GM12864 (cell line): ENCODE results near the gene ALOX15.

ENCODE experiments used
- DNase-seq: peaks from one replicate; pipeline ENCODE4 v3.0.0-alpha.2; 2011; ENCODE audit warnings: low read depth
- H3K4me3 ChIP-seq: 2 replicates; pipeline ENCODE4 v1.5.1; 2011; ENCODE audit warnings: mild to moderate bottlenecking, low read depth, low read length, control low read depth
- CTCF ChIP-seq: IDR thresholded peaks from 2 replicates; pipeline ENCODE4 v1.5.1; 2011; ENCODE audit warnings: low read depth, mild to moderate bottlenecking, moderate library complexity, low read length, control low read depth, inconsistent platforms; ENCODE audit errors: missing control alignments

ALOX15 gene

GRCh38 chr17:4675791-4676190 lies 34.3 kb upstream of the ALOX15 start:
- no peak for TF ChIP-seq CTCF
- H3K4me3 ChIP-seq, result no peak overlapping the region
- DNase-seq, result no peak

- DNase-seq, result no peak
- no peak for TF ChIP-seq CTCF
- H3K4me3 ChIP-seq, result no peak overlapping the region
These were observed 33.2 kb upstream of the ALOX15 start for GRCh38 chr17:4674685-4674998.

DNA sequence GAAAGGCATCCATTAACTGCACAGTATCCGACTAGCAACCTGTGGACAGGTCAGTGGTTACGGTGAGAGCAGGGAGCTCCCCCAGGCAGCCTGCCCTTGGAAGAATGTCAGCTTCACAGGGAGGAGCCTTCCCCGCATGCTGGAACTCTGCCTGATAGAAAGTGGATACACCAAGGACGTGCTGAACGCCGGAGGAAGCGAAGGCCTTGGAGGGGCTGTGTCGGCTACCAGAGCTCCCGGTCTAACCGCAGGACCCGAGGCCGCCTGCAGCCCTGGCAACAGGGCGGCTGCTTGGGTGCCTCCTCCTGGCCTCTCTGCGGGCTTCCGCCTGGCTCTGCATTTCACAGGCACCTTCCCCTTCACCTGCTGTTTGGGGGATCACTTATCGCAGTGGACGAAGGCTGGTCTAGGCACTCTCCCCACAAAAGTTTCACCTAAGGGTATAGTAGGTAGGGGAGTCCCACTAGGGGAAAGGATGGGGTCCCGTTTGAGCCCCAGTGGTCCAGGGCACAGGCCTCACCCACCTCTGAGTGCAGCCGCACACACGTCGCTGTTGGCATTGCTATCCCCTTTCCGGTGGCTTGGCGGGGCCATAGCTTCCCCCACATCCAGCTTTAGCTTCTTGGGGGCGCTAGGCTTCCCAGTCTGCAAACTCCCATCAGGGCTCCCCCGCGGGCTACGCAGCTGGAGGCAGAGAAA lies 32.7 kb upstream of the ALOX15 start:
- H3K4me3 ChIP-seq, result no peak overlapping the region
- no peak for TF ChIP-seq CTCF
- no peak for DNase-seq

DNA sequence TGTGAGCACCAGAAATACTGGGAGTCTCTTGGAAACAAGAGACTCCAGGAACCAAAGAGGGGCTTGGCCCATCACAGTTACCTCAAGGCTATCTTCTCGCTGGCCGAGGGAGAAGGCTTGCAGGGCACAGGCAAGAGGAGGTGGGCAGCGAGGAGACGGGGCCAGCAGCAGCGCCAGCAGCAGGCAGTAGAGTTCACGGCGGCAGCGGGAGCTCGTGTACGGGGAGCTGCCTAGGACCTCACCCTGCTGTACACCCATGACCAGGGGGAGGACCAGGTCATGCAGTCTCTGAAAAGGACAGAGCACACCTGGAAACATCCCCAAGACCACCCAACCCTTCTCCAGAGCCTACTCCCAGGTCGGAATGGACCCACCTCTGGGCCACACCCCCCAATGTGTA lies 31.7 kb upstream of the ALOX15 start:
- no peak for TF ChIP-seq CTCF
- no peak for DNase-seq
- H3K4me3 ChIP-seq, result no peak overlapping the region

GRCh38 chr17:4672751-4673150 lies 31.3 kb upstream of the ALOX15 start:
- DNase-seq, result no peak
- no peak for TF ChIP-seq CTCF
- no peak overlapping the region for H3K4me3 ChIP-seq

DNA sequence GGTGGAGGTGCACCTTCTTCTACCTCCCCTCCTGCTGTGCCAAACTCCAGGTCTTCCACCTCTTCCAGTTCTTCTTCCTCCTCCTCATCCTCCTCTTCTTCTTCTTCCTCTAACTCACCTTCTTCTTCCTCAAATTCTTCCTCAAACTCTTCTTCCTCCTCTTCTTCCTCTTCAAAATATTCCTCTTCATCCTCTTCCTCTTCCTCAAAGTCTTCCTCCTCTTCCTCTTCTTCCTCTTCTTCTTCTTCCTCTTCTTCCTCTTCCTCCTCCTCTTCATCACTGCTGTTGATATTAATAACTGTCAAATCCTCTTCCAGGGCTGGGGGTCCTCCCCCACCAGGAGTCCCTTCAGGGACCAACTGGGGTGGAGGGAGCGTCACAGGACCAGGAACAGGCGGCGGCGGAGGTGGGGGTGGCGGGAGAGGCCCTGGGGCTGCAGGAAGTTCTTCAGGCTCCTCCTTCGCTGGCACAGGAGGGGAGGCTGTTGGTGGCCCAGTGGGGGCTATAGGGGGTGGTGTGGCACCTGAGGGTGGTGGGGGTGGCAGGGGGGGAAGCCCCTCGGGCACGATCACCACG lies 30.7 kb upstream of the ALOX15 start:
- no peak for DNase-seq
- no peak for TF ChIP-seq CTCF
- H3K4me3 ChIP-seq, result no peak overlapping the region

DNA sequence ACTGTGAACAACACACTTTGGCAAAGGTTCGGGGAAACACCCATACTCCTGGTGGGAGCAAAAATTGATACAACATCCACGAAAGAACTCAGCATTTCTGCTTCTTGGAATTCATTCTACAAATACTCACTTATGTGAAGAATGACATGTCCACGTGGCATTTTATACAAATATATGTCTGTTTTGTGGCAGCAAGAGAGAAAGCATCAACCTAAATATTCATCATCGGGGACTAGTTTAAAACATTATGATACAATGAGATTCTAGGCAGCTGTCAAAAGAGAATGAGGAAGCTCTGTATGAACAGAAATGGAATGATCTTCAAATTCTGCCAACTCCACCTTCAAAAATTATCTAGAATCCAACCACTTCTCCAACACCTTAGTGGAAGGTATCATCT lies 25.7 kb upstream of the ALOX15 start:
- DNase-seq, result no peak
- TF ChIP-seq CTCF, result no peak
- H3K4me3 ChIP-seq, result no peak overlapping the region
